Measurements from ENCODE around the gene TP73.

TP73 gene

GRCh38 chr1:3742439-3743298, 90.4 kb downstream of the TP73 start:
- H3K4me3 ChIP-seq (ENCODE audit: low read length): no peak overlapping the region
- no peak for DNase-seq (ENCODE audit: low read depth)
- TF ChIP-seq CTCF (conservative IDR thresholded peaks at IDR 0.05; ENCODE audit: low read depth, low read length): no peak

DNA sequence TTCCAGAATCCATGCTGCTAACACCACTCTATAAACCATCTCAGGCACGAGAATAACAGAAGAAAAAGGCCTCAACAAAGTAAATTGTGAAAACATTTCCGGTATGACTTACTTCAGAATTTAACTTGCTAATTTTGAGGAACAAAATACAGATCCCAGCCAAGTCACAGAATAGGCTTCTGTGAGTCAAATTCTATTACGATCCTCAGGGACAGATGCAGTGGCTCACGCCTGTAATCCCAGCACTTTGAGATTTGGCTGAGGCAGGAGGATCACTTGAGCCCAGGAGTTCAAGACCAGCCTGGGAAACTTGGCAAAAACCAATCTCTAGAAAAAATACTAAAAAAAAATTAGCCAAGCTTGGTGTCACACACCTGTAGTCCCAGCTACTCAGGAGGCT, 91.1 kb downstream of the TP73 start:
- DNase-seq (ENCODE audit: low read depth): no peak
- H3K4me3 ChIP-seq (ENCODE audit: low read length): no peak overlapping the region
- TF ChIP-seq CTCF (conservative IDR thresholded peaks at IDR 0.05; ENCODE audit: low read depth, low read length): no peak

GRCh38 chr1:3743826-3744225, 91.5 kb downstream of the TP73 start:
- H3K4me3 ChIP-seq (ENCODE audit: low read length): no peak overlapping the region
- no peak for DNase-seq (ENCODE audit: low read depth)
- TF ChIP-seq CTCF (conservative IDR thresholded peaks at IDR 0.05; ENCODE audit: low read depth, low read length): no peak

GRCh38 chr1:3744646-3745045, 92.3 kb downstream of the TP73 start:
- TF ChIP-seq CTCF (conservative IDR thresholded peaks at IDR 0.05; ENCODE audit: low read depth, low read length): no peak
- no peak overlapping the region for H3K4me3 ChIP-seq (ENCODE audit: low read length)
- DNase-seq (ENCODE audit: low read depth): no peak

DNA sequence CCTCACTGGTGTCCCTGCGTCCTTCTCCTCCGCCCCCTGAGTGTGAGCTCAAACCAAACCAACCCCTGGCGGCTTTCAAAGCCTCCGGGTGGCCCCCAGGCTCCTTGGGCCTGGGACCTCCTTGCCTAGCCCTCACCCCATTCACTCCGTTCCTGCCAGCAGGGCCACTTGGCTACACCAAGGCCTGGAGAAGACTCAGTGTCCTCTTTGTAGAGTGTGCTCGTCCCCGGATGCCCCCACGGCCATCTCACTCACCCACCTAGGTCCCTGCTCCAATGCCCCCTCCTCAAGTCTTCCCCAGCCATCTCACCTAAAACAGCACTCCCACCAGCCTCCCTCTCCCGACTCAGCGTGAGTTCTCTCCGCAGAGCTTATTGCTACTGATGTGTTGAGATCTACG, 92.8 kb downstream of the TP73 start:
- TF ChIP-seq CTCF (conservative IDR thresholded peaks at IDR 0.05; ENCODE audit: low read depth, low read length): no peak
- H3K4me3 ChIP-seq (ENCODE audit: low read length): no peak overlapping the region
- no peak for DNase-seq (ENCODE audit: low read depth)

DNA sequence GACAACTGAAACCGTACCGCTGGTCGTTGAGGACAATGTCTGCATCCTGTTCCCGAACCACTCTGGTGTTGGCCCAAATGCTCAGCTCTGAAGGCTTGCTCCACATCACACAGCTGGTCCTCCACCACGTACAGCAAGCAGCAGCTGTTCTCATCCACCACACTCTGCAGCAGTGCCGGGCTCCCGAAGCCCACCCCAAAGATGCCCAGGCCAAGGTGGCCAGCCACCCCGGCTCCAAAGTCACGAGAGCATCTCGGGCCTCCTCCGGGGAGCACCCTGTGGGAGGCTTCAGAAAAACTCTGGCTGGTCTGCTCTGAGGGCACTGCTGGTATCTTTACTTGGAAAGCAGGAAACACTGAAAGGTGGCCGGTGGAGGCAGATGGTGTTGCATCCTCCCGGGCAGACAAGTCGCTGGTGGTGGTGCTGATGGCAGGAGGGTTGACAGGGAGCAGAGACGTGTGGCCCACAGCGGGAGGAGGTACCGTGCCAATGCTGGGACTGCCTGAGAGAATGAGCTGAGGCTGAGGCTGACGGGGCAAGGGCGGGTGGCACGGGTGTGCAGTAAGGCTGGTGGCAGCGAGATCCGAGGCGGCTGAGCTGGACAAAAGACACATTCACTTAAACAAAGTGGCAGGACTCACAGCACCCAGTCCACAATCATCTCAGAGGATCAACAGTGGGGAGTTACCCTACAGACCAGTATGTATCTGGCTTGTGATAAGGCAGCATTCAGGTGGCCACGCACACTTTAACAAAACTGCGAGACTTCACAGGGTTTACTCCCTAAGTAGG, 93.5 kb downstream of the TP73 start:
- TF ChIP-seq CTCF (conservative IDR thresholded peaks at IDR 0.05; ENCODE audit: low read depth, low read length): no peak
- no peak for DNase-seq (ENCODE audit: low read depth)
- H3K4me3 ChIP-seq (ENCODE audit: low read length): peak overlapping the region; percentile 68

All from retinal pigment epithelial cell (primary cell).